HG03432 (cell line): ENCODE data around the gene GRB2.
"Not testable (repeated sequence)": the region's sequence is repeated elsewhere in the genome, so short reads cannot be mapped to it uniquely, and the experiment has no call there.

ENCODE experiments used
- ATAC-seq: cut with Tn5 transposase; IDR thresholded peaks from one replicate; pipeline ENCODE4 v1.9.1; 2021; ENCODE audit warnings: mild to moderate bottlenecking, moderate library complexity; ENCODE audit not compliant: unreplicated experiment

Gene GRB2

DNA sequence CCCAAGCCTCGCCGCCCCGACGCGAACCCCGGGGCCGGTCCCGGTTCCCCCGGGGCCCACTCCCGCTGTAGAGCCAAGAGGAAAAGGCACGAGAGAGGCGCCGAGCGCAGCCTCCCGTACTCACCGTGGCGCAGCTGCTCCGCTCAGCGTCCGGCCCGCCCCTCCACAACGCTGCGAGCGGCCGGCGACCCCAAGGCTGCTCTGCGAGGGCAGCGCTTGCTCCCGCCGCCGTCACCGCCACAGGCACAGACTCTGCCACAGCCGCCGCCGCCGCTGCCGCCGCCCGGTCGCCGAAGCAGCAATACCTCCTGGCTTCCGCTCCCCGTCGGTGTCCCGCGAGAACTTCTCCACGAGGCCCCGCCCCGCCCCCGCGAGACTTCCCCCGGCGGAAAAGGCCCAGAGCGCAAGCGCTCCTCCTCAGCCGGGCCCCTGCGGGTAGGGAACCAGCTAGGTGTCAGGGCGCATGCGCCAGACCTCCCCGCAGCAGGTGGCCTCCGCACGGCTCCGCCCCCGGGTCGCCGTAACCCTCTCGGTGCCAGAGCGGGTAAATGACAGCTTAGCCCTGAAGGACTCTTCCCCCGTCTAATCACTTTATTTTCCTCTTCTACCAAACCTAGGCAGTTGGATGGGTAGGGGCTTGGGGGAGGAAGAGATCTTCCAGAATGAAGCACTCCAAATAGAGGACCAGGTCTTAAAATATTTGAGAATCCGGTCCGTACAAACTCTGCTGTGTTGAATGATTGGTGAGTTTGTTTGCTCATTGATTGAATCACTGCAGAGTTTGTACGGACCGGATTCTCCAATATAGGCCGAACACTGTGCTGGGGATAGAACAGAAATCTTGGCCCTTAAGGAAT lies at the start of gene GRB2:
Gene GRB2 (minus strand): TSS at position 314 of the 857 bp plus-strand sequence. CDS start 12,050 bp downstream, outside the sequence.
- peak; percentile 82 for ATAC-seq

- ATAC-seq = not testable (repeated sequence)
These were observed 49.2 kb upstream of the GRB2 start for GRCh38 chr17:75454672-75455071.

DNA sequence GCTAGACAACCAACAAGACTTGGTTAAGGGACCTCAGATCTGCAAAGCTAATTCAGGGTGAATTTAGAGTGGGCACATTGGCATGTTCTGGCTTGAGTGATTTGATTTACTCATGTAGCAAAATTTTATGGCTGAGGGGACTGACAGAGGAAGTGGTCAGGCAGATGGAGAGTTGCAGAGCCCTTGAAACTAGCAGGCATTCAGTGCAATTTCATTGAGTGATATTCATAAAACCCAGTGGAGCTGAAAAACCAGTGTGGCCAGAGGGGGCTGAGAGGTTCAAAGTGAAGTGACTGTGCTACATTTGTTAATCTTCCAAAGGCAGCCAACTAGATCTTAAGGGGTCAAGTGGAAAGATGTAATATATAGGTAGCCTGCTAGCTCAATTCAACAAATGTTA lies 48.7 kb upstream of the GRB2 start:
- no peak for ATAC-seq

GRCh38 chr17:75450270-75450669 lies 44.8 kb upstream of the GRB2 start:
- ATAC-seq = no peak

DNA sequence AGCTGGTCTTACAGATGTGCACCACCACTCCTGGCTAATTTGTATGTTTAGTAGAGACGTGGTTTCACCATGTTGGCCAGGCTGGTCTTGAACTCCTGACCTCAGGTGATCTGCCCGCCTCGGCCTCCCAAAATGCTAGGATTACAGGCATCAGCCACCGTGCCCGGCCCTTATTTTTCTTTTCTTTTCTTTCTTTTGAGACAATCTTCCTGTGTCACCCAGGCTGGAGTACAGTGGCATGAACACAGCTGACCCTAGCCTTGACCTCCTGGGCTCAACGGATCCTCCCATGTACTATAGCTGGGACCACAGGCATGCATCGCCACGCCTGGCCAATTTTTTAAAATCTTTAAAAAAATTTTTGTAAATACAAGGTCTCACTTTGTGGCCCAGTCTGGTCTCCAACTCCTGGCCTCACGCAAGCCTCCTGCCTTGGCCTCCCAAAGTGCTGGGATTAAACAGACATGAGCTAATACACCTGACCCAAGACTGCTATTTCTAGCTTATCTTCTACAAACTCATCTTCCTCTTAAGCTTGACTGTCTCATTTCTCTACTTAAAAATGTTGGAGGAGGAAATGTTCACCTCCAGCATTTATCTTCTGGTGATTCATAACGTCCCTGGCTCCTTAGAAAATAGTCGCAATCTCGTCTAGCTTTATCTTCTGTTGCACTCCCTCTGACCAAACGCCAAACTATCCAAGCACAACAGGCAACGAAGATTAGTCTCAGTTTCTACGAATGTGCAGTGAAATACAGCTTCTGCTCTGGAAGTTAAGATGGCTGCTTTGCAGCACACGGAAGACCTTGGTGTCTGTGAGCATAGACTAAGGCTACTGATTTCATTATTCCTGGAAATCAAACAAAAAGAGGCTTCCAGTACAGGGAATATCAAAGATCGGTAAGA lies 42.7 kb upstream of the GRB2 start:
- no peak for ATAC-seq

DNA sequence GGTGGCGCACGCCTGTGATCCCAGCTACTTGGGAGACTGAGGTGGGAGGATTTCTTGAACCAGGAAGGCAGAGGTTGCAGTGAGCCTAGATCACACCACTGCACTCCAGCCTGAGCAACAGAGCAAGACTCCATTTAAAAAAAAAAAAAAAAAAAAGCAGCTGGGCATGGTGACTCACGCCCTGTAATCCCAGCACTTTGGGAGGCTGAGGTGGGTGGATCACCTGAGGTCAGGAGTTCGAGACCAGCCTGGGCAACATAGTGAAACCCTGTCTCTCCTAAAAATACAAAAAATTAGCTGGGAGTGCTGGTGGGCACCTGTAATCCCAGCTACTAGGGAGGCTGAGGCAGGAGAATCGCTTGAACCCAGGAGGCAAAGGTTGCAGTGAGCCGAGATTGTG lies 40.4 kb upstream of the GRB2 start:
- ATAC-seq = not testable (repeated sequence)

- no peak for ATAC-seq
These were observed 39.8 kb upstream of the GRB2 start for GRCh38 chr17:75445296-75445695.

DNA sequence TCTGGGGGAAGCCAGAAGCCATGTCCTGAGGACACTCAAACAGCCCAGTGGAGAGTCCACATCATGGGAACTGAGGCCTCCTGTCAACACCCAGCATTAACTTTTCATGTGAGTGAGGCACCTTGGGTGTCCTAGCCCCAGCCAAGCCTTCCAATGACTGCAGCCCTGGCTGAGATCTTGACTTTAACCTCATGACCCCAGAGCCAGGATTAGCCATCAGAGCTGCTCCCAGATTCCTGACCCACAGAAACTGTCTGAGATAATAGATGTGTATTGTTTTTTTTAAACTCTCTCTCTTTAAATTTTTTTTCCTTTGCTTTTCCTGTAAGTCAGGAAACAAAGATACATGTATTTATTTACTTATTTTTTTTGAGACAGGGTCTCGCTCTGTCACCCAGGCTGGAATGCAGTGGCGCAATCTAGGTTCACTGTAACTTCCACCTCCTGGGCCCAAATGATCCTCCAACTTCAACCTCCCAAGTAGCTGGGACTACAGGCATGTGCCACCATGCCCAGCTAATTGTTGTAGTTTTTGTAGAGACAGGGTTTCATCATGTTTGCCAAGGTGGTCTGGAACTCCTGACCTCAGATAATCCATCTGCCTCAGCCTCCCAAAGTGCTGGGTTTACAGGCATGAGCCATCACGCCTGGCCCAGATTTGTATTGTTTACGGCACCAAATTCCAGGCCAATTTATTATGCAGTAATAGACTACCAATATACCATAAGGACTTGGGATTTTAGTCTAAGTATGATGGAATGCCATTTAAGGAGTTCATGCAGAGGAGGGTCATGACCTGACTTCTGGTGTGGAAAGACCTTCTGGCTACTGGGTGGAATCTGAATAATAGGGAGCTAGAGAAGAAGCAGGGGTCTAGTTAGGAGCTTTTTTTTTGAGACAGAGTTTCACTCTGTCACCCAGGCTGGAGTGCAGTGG lies 37.0 kb upstream of the GRB2 start:
- no peak for ATAC-seq

GRCh38 chr17:75440738-75441448 lies 35.4 kb upstream of the GRB2 start:
- ATAC-seq = no peak

- no peak for ATAC-seq
These were observed 33.8 kb upstream of the GRB2 start for GRCh38 chr17:75439287-75439686.

DNA sequence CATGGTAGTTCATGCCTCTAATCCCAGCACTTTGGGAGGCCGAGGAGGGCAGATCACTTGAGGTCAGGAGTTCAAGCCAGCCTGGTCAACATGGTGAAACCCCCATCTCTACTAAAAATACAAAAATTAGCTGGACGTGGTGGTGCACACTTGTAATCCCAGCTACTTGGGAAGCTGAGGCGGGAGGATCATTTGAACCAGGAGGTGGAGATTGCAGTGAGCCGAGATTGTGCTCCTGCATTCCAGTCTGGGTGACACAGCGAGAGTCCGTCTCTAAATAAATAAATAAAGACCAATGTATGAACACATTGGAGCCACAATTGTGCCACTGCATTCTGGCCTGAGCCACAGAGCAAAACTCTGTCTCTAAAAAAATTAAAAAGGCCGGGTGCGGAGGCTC lies 31.9 kb upstream of the GRB2 start:
- ATAC-seq = not testable (repeated sequence)

DNA sequence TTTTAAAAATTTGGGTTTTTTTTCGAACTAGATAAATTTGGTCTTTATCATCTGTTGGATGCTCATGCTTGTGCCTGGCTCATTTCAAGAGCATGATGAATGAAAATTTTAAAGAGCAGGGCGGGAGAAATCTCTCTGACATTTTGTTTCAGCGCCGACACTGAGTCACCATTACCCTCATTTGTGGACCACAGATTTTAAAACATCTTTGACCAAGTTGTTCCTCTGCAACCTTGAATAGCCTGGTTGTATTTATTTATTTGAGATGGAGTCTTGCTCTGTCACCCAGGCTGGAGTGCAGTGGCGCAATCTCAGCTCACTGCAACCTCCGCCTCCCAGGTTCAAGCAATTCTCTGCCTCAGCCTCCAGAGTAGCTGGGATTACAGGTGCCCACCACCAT lies 29.0 kb upstream of the GRB2 start:
- ATAC-seq = not testable (repeated sequence)

DNA sequence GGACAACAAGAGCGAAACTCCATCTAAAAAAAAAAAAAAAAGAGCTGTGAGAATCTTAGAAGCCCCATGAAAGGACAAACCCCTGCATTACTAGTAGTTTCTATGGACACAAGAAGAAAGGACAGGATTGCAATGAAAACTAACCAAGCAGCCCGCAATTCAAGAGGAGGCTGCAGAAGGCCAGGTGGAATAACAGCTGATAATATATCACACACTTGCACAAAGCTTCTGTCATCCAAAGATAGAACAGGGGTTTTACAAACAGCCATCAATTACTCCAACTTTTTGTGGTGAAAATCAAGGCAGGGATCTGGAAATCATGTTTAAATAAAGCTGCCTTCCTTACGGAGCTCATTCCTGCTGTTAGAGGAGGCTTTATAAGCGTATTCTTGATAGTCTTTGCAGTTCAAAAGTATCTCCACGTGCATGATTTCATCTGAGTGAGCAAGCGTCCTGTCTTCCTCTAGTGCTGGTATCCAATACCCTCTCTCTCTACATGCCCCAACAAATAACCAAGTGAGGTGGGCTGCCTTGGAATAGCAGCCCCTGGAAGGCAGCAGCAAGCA lies 27.8 kb upstream of the GRB2 start:
- no peak for ATAC-seq

- no peak for ATAC-seq
These were observed 24.9 kb upstream of the GRB2 start for GRCh38 chr17:75430159-75430974.

DNA sequence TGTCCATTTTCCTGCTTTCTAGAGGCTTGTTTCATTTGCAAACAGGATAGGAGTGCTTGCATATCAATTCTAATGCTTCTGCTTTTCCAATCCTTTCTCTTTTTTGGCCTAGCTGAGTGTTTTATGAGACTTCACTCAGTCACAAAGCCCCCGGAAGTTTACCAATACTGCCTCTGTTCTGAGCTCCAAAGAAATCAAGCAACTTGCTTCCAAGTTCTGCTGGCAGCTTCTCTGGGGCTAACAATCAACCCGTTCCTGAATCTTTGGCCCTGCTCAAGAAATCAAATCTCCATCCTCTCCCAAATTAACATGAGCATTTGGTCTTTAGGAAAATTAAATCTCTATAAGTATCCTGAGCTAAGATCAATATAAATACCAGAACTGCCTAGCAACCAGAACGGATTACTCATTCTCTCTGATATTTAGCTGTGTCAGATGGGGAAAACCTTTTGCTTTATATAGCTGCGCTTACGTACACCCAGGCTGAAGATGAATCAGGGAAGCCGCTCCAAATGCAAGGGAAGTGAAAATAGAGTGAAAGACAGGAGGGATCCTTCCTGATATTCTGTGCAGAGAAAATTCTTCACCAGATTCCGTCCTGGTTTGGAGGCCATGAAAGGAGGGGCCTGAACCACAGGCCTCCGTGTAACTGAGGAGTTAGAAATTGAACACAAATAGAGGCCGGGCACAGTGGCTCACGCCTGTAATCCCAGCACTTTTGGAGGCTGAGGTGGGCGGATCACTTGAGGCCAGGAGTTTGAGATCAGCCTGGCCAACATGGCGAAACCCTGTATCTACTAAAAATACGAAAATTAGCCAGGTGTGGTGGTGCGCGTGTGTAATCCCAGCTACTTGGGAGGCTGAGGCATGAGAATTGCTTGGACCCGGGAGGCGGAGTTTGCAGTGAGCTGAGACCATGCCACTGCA lies 23.3 kb upstream of the GRB2 start:
- ATAC-seq = no peak

GRCh38 chr17:75418531-75418930 lies 13.1 kb upstream of the GRB2 start:
- ATAC-seq = no peak

GRCh38 chr17:75417054-75417580 lies 11.6 kb upstream of the GRB2 start:
- ATAC-seq = no peak

DNA sequence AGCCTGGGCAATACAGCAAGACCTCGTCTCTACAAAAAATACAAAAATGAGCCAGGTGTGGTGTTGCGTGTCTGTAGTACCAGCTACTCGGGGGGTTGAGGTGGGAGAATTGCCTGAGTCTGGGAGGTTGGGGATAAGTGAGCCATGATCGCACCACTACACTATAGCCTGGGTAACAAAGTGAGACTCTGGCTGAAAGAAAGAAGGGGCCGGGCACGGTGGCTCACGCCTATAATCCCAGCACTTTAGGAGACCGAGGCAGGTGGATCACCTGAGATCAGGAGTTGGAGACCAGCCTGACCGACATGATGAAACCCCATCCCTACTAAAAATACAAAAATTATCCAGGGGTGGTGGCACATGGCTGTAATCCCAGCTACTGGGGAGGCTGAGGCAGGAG lies 10.5 kb upstream of the GRB2 start:
- ATAC-seq = no peak
